ENCODE data around the gene BMPR1B. TPM values are rescaled to one million over a fixed set of nuclear protein-coding genes. Genes with fewer than 3 reads are reported as not detected.

Gene BMPR1B
- total RNA-seq, 4 donors from 2014 or later, result 0.17 to 0.88 (median 0.35) TPM

- TF ChIP-seq CTCF (IDR thresholded peaks at IDR 0.05; ENCODE audit: low read depth), result no peak
Measured at GRCh38 chr4:94941706-94942105, 184.0 kb downstream of the BMPR1B start.

GRCh38 chr4:94944726-94945125, 187.0 kb downstream of the BMPR1B start:
- TF ChIP-seq CTCF (IDR thresholded peaks at IDR 0.05; ENCODE audit: low read depth), result no peak

- no peak for TF ChIP-seq CTCF (IDR thresholded peaks at IDR 0.05; ENCODE audit: low read depth)
Measured at GRCh38 chr4:94947681-94948108, 189.9 kb downstream of the BMPR1B start.

GRCh38 chr4:94954251-94954650, 196.5 kb downstream of the BMPR1B start:
- no peak for TF ChIP-seq CTCF (IDR thresholded peaks at IDR 0.05; ENCODE audit: low read depth)

GRCh38 chr4:94957030-94957429, 199.3 kb downstream of the BMPR1B start:
- no peak for TF ChIP-seq CTCF (IDR thresholded peaks at IDR 0.05; ENCODE audit: low read depth)

GRCh38 chr4:94959307-94959706, 201.6 kb downstream of the BMPR1B start:
- TF ChIP-seq CTCF (IDR thresholded peaks at IDR 0.05; ENCODE audit: low read depth), result no peak

- no peak for TF ChIP-seq CTCF (IDR thresholded peaks at IDR 0.05; ENCODE audit: low read depth)
Measured at GRCh38 chr4:94960708-94961107, 203.0 kb downstream of the BMPR1B start.

All from subcutaneous adipose tissue (tissue), 4 donors.